GM12873 (cell line): ENCODE measurements around the gene NMBR.

ENCODE experiments used
- CTCF ChIP-seq: IDR thresholded peaks from 2 replicates; pipeline ENCODE4 v1.5.1; 2012; ENCODE audit warnings: low read depth, mild to moderate bottlenecking, moderate library complexity, low read length, control low read depth; ENCODE audit not compliant: insufficient read depth; ENCODE audit errors: missing control alignments

NMBR gene

GRCh38 chr6:142185641-142186040 is 38.7 kb upstream of the NMBR start:
- TF ChIP-seq CTCF = no peak

GRCh38 chr6:142184307-142184706 is 37.4 kb upstream of the NMBR start:
- no peak for TF ChIP-seq CTCF

GRCh38 chr6:142183351-142183750 is 36.4 kb upstream of the NMBR start:
- TF ChIP-seq CTCF = no peak

DNA sequence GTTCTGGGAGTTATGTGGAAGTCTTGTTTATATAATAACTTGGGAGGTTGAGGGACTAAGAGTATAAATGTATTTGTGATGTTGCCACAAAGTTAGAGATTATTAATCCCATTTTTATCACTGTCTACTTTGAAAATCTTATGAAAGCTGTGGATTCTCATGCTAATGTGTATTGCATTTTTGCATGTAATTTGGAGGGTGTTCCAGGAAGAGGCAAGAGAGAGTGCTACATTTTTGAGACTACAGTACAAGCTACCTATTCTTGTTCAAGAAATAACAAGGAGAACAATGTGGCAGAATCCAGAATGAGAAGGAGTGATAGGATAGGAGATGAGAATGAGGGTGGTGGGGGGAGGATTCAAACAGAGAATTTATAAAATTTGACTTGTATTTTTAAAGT is 35.1 kb upstream of the NMBR start:
- TF ChIP-seq CTCF = no peak

- TF ChIP-seq CTCF = no peak
Measured at GRCh38 chr6:142178129-142178528, 31.2 kb upstream of the NMBR start.

DNA sequence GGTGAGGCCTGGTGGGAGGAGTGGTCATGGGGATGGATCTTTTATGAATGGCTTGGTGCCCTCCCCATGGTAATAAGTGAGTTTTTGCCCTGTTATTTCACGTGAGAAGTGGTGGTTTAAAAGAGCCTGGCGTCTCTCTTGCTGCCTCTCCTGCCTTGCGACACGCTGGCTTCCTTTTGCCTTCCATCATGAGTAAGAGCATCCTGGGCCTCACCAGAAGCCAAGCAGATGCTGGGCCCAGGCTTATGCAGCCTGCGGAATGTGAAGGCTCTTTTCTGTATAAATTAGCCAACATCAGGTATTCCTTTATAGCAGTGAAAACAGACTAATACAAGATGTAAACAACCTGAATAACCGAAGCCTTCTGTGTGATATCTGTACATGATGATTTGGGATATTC is 27.8 kb upstream of the NMBR start:
- TF ChIP-seq CTCF = no peak

DNA sequence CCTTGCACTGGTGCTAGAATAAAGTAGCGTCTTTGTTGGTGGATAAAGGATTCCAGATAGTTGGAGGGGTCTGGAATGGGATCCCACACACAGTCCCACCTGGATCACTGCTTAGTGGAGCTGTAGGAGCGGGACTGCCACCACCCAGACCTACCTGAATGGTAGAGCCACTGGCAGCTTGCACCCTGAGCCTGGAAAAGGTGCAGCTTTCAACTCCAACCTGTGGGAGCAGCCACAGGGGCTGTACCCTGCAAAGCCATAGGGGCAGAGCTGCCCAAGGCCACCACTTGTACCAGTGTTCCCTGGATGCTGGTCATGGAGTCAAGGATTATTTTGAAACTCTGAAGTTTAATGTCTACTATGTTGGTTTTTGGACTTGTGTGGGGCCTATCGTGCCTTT is 27.1 kb upstream of the NMBR start:
- TF ChIP-seq CTCF = no peak

DNA sequence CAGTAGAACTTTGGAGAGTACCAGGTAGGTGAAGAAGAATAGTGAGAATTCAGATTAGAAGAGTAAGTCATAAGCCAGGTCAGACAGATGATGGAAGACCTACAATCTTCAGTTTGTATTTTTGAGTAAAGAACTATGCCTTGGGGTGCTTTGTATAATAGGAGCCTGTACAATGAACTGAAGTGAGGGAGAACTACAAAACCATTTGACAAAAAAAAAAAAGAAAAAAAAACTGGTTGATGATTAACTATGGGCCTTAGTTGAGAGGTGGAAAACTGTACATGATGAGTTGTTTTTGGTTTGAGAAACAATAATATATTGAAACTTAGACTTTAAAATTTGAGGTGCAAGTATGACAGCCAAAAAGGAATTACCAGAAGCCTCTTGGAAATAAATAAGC is 25.8 kb upstream of the NMBR start:
- no peak for TF ChIP-seq CTCF
